MCF 10A (cell line): Measurements from ENCODE around the gene PHKB. TPM values are rescaled to one million over a fixed set of nuclear protein-coding genes. Genes with fewer than 3 reads are reported as not detected.

Source experiments
- BruUV-seq: library from RNA; stranded (reverse); fragments of 400-500 nt; replicated peaks from 2 replicates; lab custom pipeline; 2021; lab: Mats Ljungman, UMichigan
- CTCF ChIA-PET: fragments of 300-600 bp; sonication (Branson Sonifier 250); formaldehyde crosslinking; extraction: SDS; loops from one replicate; lab custom pipeline; 2021; ENCODE audit warnings: antibody characterized with exemption, inconsistent platforms; lab: Yijun Ruan, JAX
- POLR2A ChIA-PET: fragments of 300-600, 350-650 bp; sonication (Branson Sonifier 250); formaldehyde crosslinking; extraction: SDS; loops from one replicate; lab custom pipeline; 2020; ENCODE audit warnings: antibody characterized with exemption, inconsistent platforms; lab: Yijun Ruan, JAX
- DNase-seq: peaks from one replicate; pipeline ENCODE4 v3.0.0-alpha.2; 2018; ENCODE audit not compliant: unreplicated experiment
- H3K27ac Mint-ChIP-seq: one replicate; pipeline ENCODE4 v1.8.0; 2022; ENCODE audit warnings: mild to moderate bottlenecking, low read depth, mixed read lengths; ENCODE audit not compliant: unreplicated experiment
- H3K27me3 Mint-ChIP-seq: one replicate; pipeline ENCODE4 v1.8.0; 2022; ENCODE audit warnings: mixed read lengths; ENCODE audit not compliant: insufficient read depth, unreplicated experiment
- H3K36me3 Mint-ChIP-seq: one replicate; pipeline ENCODE4 v1.8.0; 2022; ENCODE audit warnings: mild to moderate bottlenecking, moderate library complexity, mixed read lengths; ENCODE audit not compliant: insufficient read depth, unreplicated experiment
- H3K4me1 Mint-ChIP-seq: one replicate; pipeline ENCODE4 v1.8.0; 2022; ENCODE audit warnings: mixed read lengths; ENCODE audit not compliant: insufficient read depth, unreplicated experiment
- H3K4me3 Mint-ChIP-seq: one replicate; pipeline ENCODE4 v1.8.0; 2022; ENCODE audit warnings: mild to moderate bottlenecking, moderate library complexity, mixed read lengths; ENCODE audit not compliant: unreplicated experiment
- H3K9me3 Mint-ChIP-seq: one replicate; pipeline ENCODE4 v1.8.0; 2022; ENCODE audit warnings: mixed read lengths; ENCODE audit not compliant: unreplicated experiment
- CTCF ChIP-seq: fragments of 200-600 bp; IDR thresholded peaks from one replicate; pipeline ENCODE4 v1.8.0; 2022; ENCODE audit warnings: antibody characterized with exemption, mild to moderate bottlenecking; ENCODE audit not compliant: unreplicated experiment
- intact Hi-C: fragments of 100-400 bp; cut with micrococcal nuclease; formaldehyde crosslinking; loops from 2 replicates; pipeline ENCODE4 v1.14.1; 2022
- total RNA-seq: library from RNA; stranded (reverse); gene quantifications from 2 replicates; pipeline ENCODE4 v1.2.3, GENCODE V29; 2022

PHKB gene
- total RNA-seq, 1 experiment from 2014 or later, result 62.2 TPM

- Mint-ChIP-seq H3K9me3 (peaks cover 8% of the 10 kb centered on the region), H3K36me3 (no peaks in the 10 kb centered on the region), H3K4me1 (no peaks in the 10 kb centered on the region), H3K27ac (no peak overlapping the region), H3K4me3 (no peak overlapping the region), H3K27me3 (no peaks in the 10 kb centered on the region)
- TF ChIP-seq CTCF, result no peak
- ChIA-PET CTCF (no interaction called here), POLR2A (interaction anchor here (0.5 to 1.5 kb wide), 3 partner anchors 11 to 145 kb away, joined by 3 read pairs; no protein-coding TSS in a partner anchor)
- no TSS peak for BruUV-seq
- intact Hi-C loops, result no loop called here
- DNase-seq, result no peak
Observed at GRCh38 chr16:47488051-47488450, 26.9 kb downstream of the PHKB start.

GRCh38 chr16:47490471-47490870 lies 29.3 kb downstream of the PHKB start:
- Mint-ChIP-seq H3K27me3 (no peaks in the 10 kb centered on the region), H3K27ac (no peak overlapping the region), H3K36me3 (no peaks in the 10 kb centered on the region), H3K4me3 (no peak overlapping the region), H3K9me3 (peaks cover 8% of the 10 kb centered on the region), H3K4me1 (no peaks in the 10 kb centered on the region)
- intact Hi-C loops, result no loop called here
- BruUV-seq, result no TSS peak
- ChIA-PET POLR2A (interaction anchor here (0.7 kb wide), 1 partner anchor 135 kb away, joined by 3 read pairs; no protein-coding TSS in a partner anchor), CTCF (no interaction called here)
- no peak for TF ChIP-seq CTCF
- no peak for DNase-seq

- Mint-ChIP-seq H3K27ac (no peak overlapping the region), H3K4me3 (no peak overlapping the region), H3K4me1 (no peaks in the 10 kb centered on the region), H3K9me3 (peaks cover 8% of the 10 kb centered on the region), H3K36me3 (peaks cover 5% of the 10 kb centered on the region), H3K27me3 (no peaks in the 10 kb centered on the region)
- no peak for TF ChIP-seq CTCF
- CTCF ChIA-PET, result interaction anchor here (0.6 kb wide), 1 partner anchor 42 kb away, joined by 3 read pairs; no protein-coding TSS in a partner anchor
- intact Hi-C loops, result no loop called here
- POLR2A ChIA-PET, result interaction anchor here (0.8 kb wide), 1 partner anchor 54 kb away, joined by 3 read pairs; no protein-coding TSS in a partner anchor
- BruUV-seq, result no TSS peak
- DNase-seq, result no peak
Observed at GRCh38 chr16:47492036-47492427, 30.9 kb downstream of the PHKB start.

GRCh38 chr16:47492428-47493377 lies 31.6 kb downstream of the PHKB start:
- POLR2A ChIA-PET, result interaction anchor here (0.7 to 1.2 kb wide), 2 partner anchors 15 to 216 kb away, joined by 3 read pairs; no protein-coding TSS in a partner anchor
- Mint-ChIP-seq H3K36me3 (peaks cover 5% of the 10 kb centered on the region), H3K9me3 (peaks cover 8% of the 10 kb centered on the region), H3K27me3 (no peaks in the 10 kb centered on the region), H3K27ac (no peak overlapping the region), H3K4me1 (no peaks in the 10 kb centered on the region), H3K4me3 (no peak overlapping the region)
- DNase-seq, result no peak
- intact Hi-C loops, result no loop called here
- CTCF ChIA-PET, result interaction anchor here (0.6 kb wide), 1 partner anchor 43 kb away, joined by 3 read pairs; no protein-coding TSS in a partner anchor
- BruUV-seq, result no TSS peak
- no peak for TF ChIP-seq CTCF
